ENCODE data around the gene AHI1. TPM values are rescaled to one million over a fixed set of nuclear protein-coding genes. Genes with fewer than 3 reads are reported as not detected.

AHI1 gene
- 10 to 100 TPM in 3 of 4 donors, 1 to 10 TPM in 1; 9.2 to 16.5 (median 11.7) TPM for total RNA-seq

DNA sequence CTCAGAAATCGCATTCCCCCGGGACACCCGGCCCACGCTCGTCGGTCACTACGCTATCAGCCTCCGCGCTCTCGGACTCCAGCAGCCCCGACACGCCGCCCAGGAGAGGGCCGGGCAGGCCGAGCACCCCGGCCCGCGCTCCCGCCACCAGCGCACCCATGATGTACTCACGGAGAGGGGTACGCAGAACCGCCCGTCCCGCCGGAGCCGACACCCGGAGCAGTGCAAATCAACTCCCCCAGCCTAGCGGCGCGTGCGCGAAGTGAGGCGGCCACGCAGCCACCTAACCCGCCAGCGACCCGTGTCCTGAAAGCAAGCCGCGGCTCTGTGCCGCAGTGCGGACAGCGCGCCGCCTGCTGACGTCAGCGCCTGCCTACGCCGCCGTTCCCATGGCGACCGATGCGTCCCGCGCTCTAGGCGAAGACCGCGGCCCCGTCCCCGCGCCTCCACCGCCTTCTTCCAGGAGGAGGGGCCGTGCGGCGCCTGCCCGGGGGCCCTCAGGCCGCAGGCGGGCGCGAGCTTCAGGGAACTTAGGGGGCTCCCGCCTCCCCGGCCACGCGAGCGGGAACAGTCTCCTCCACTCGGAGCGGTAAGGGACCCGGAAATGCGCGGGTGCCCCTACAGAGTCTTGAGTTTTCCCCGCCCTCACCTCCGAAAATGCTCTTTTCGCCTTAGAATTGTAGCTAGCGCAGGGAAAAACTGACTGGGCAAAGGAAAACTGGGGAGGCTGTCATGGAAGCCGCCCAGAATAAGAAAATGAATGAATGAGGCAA is at the start of gene AHI1:
Gene AHI1 (minus strand): TSS at position 329 of the 773 bp plus-strand sequence. CDS start 5,503 bp downstream, outside the sequence.
- WGBS, 2 donors = 0% methylated on average over 38 to 64 of the region's 85 CpGs
- TF ChIP-seq POLR2A (IDR thresholded peaks at IDR 0.05) = peak in 1 of 2 donors; percentile 8
- TF ChIP-seq, protein P1, sequence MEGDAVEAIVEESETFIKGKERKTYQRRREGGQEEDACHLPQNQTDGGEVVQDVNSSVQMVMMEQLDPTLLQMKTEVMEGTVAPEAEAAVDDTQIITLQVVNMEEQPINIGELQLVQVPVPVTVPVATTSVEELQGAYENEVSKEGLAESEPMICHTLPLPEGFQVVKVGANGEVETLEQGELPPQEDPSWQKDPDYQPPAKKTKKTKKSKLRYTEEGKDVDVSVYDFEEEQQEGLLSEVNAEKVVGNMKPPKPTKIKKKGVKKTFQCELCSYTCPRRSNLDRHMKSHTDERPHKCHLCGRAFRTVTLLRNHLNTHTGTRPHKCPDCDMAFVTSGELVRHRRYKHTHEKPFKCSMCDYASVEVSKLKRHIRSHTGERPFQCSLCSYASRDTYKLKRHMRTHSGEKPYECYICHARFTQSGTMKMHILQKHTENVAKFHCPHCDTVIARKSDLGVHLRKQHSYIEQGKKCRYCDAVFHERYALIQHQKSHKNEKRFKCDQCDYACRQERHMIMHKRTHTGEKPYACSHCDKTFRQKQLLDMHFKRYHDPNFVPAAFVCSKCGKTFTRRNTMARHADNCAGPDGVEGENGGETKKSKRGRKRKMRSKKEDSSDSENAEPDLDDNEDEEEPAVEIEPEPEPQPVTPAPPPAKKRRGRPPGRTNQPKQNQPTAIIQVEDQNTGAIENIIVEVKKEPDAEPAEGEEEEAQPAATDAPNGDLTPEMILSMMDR (IDR thresholded peaks at IDR 0.05) = peak in 1 of 3 donors; percentile 64
- peak within 1 kb of the TSS; percentile 84 for H3K4me3 ChIP-seq (ENCODE audit: low read depth, poor library complexity, severe bottlenecking)
- intact Hi-C loops (cut with DNase I; ENCODE audit: low total_unique reads) = no loop called here
- peak; percentile 85 to 98 for DNase-seq (ENCODE audit: low spot score in 2 of 2)

DNA sequence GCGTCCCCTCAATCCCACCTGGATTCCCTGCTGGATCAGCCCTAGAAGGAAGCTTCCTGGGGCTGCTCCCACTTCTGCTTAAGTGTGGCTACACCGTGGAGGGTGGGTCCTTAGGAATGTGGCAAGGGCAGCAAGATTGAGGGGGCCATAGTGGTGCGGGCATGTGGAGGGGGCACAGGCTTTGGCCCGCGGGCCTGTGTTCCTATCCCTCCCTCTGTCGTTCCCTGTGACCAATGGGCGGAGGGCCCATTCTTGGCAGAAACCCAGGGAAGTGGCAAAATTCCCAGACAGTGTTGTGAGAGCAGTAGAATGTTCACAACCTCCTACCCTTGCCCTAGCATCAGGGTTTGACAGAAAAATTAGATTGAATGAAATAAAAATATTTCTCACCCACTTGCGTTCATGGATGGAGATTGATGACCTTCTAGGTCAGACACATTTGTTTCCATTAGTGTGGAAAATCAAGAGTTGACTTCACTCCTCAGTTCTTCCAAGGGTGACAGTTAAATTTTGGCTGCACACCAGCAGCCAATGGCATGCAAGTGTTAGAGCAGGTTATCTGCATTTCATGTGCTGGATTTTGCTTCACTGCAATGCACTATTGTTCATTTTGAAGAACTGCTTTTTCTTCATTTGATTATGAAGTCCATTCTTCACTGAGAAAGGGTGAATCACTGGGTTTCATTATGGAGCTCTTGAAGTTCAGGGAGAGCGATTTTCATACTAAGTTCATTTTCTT is 49.3 kb upstream of the AHI1 start:
- H3K4me3 ChIP-seq (ENCODE audit: low read depth, poor library complexity, severe bottlenecking) = no peak overlapping the region
- no peak for DNase-seq (ENCODE audit: low spot score in 2 of 2)
- intact Hi-C loops (cut with DNase I; ENCODE audit: low total_unique reads) = no loop called here
- TF ChIP-seq POLR2A (IDR thresholded peaks at IDR 0.05) = no peak
- TF ChIP-seq, protein P1 (IDR thresholded peaks at IDR 0.05) = no peak
- WGBS, 2 donors = 67 to 72% methylated on average over 9 of the region's 9 CpGs

DNA sequence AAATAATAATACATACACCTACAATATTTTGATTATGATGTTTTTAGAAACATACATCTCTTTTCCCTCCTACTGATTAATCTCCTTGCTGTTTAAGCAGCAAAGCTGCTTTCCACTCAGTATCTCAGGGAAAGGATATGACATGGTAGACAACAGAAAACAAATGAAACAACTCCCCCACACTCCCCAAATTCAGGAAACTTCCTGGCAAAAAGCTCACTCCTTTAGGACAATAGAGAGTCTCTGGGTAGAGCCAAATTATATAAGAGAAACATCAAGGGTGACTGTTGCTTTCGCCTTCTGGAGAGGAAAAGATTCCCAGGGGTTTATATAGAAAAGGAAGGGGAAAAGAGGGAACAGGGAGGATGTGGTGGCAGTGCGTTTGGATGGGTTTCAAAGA is 48.7 kb upstream of the AHI1 start:
- DNase-seq (ENCODE audit: low spot score in 2 of 2) = no peak
- TF ChIP-seq POLR2A (IDR thresholded peaks at IDR 0.05) = no peak
- TF ChIP-seq, protein P1 (IDR thresholded peaks at IDR 0.05) = no peak
- no peak overlapping the region for H3K4me3 ChIP-seq (ENCODE audit: low read depth, poor library complexity, severe bottlenecking)
- WGBS, 2 donors = 79 to 88% methylated on average over 2 of the region's 2 CpGs
- intact Hi-C loops (cut with DNase I; ENCODE audit: low total_unique reads) = no loop called here

DNA sequence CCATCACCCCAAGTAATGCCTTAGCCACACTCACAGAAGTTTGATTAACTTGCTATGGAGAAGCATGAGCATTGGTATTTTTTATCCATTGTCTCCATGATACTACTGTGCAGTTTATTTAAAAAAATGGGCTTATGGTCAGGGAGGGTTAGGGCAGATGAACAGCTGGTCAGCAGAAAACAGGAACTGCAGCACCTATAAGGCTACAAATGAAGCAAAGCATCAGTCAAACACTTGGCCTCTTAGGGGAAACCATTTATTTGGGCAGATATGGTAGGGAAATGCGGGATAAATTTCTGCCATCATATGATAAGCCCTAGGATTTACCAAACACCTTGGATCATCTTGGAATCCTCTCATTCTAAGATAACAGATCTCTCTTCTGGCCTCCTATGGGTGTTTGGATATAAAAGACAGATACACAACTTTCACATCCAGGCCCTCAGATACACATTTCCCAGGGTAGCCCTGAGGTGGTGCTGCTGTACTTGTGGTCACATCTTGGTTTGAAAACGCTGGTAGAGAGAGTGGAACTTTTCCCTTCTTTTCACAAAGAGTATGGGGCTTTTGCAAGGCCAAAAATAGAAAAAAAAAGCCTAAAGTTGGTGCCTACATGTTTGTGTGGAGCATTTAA is 42.8 kb upstream of the AHI1 start:
- H3K4me3 ChIP-seq (ENCODE audit: low read depth, poor library complexity, severe bottlenecking) = no peak overlapping the region
- no peak for TF ChIP-seq POLR2A (IDR thresholded peaks at IDR 0.05)
- TF ChIP-seq, protein P1 (IDR thresholded peaks at IDR 0.05) = no peak
- intact Hi-C loops (cut with DNase I; ENCODE audit: low total_unique reads) = no loop called here
- DNase-seq (ENCODE audit: low spot score in 2 of 2) = no peak
- 77% methylated on average over 2 of the region's 2 CpGs for WGBS, 2 donors

DNA sequence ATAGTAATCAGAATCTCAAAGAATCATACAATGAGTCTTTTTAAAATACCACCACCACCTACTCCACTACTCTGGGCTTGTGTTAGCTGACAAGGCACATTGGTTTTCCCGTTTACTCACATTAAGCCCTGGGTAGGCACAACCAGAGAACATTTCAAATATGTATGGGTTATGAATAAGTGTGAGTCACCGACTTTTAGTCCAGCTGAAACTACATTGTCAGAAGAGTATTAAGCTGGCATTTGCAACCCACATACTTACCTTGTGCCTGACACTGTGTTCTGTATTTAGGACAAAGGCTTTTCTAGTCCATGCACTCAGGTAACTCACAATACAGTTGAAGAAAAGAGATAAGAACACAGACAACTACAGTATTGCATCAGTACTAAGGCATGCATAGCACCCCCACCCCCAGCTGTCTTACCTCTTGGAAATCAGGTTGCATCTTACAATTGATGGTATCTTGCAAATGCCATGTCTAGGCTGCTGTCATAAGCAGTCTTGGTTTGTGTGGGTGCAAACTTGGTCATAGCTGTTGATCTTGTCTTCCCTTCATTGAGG is 40.3 kb upstream of the AHI1 start:
- intact Hi-C loops (cut with DNase I; ENCODE audit: low total_unique reads) = loop anchor here (10.0 kb wide), 1 partner anchor 687 kb away; no protein-coding TSS in a partner anchor
- no peak overlapping the region for H3K4me3 ChIP-seq (ENCODE audit: low read depth, poor library complexity, severe bottlenecking)
- DNase-seq (ENCODE audit: low spot score in 2 of 2) = no peak
- no peak for TF ChIP-seq POLR2A (IDR thresholded peaks at IDR 0.05)
- TF ChIP-seq, protein P1 (IDR thresholded peaks at IDR 0.05) = no peak
- 48 to 64% methylated on average over 2 of the region's 2 CpGs for WGBS, 2 donors
